IMR-90 (cell line): ENCODE data around the gene MCF2L2. TPM values are rescaled to one million over a fixed set of nuclear protein-coding genes. Genes with fewer than 3 reads are reported as not detected.

Experiments
- ATAC-seq: fragments of 200-7000 bp; cut with Tn5 transposase; 2 replicates; pipeline ENCODE4 v1.9.1; 2020; ENCODE audit warnings: low read depth, mild to moderate bottlenecking, moderate library complexity
- BruUV-seq: library from RNA; stranded (reverse); fragments of 400-500 nt; replicated peaks from 2 replicates; lab custom pipeline; 2021; lab: Mats Ljungman, UMichigan
- CTCF ChIA-PET: fragments of 300-600 bp; formaldehyde crosslinking; extraction: SDS; loops from one replicate; lab custom pipeline; 2021; ENCODE audit warnings: antibody characterized with exemption; lab: Yijun Ruan, JAX
- POLR2A ChIA-PET: fragments of 300-600 bp; sonication (Branson Sonifier 250); formaldehyde crosslinking; loops from one replicate; lab custom pipeline; 2022; ENCODE audit warnings: antibody characterized with exemption; ENCODE audit not compliant: unreplicated experiment; lab: Charles Lee
- DNase-seq: peaks from one replicate; pipeline ENCODE4 v3.0.0; 2013
- H2AFZ ChIP-seq: replicated peaks from 2 replicates; pipeline ENCODE3; 2013; ENCODE audit warnings: low read length, mild to moderate bottlenecking; ENCODE audit not compliant: poor library complexity
- H2AK5ac ChIP-seq: 2 replicates; pipeline ENCODE4 v1.6.1; 2013; ENCODE audit warnings: low read depth, low read length, inconsistent platforms
- H2AK9ac ChIP-seq: replicated peaks from 2 replicates; pipeline ENCODE3; 2013; ENCODE audit warnings: mild to moderate bottlenecking, low read depth, low read length, moderate library complexity; ENCODE audit not compliant: poor library complexity
- H2BK120ac ChIP-seq: 2 replicates; pipeline ENCODE4 v1.6.1; 2013; ENCODE audit warnings: low read depth, low read length, inconsistent platforms
- H2BK15ac ChIP-seq: 3 replicates; pipeline ENCODE4 v1.6.1; 2013; ENCODE audit warnings: low read depth, low read length, inconsistent platforms
- H2BK20ac ChIP-seq: 2 replicates; pipeline ENCODE4 v1.6.1; 2013; ENCODE audit warnings: low read depth, mild to moderate bottlenecking, inconsistent platforms, low read length, moderate library complexity
- H2BK5ac ChIP-seq: 2 replicates; pipeline ENCODE4 v1.6.1; 2013; ENCODE audit warnings: mild to moderate bottlenecking, low read depth, low read length, inconsistent platforms; ENCODE audit not compliant: poor library complexity, severe bottlenecking
- H3K14ac ChIP-seq: replicated peaks from 2 replicates; pipeline ENCODE4 v1.6.1; 2013; ENCODE audit warnings: low read depth, low read length, inconsistent platforms
- H3K18ac ChIP-seq: 2 replicates; pipeline ENCODE4 v1.6.1; 2013; ENCODE audit warnings: low read depth, low read length, control low read depth
- H3K23ac ChIP-seq: 2 replicates; pipeline ENCODE4 v1.6.1; 2013; ENCODE audit warnings: low read depth, low read length, inconsistent platforms
- H3K27ac ChIP-seq: 2 replicates; pipeline ENCODE4 v1.5.1; 2013; ENCODE audit warnings: mild to moderate bottlenecking, control low read depth, low read length; ENCODE audit not compliant: insufficient read depth
- H3K27me3 ChIP-seq: 2 replicates; pipeline ENCODE4 v1.6.1; 2013; ENCODE audit warnings: low read length; ENCODE audit not compliant: control insufficient read depth, insufficient read depth
- H3K36me3 ChIP-seq: 2 replicates; pipeline ENCODE4 v1.6.1; 2013; ENCODE audit warnings: low read length, mixed read lengths; ENCODE audit not compliant: control insufficient read depth, insufficient read depth
- H3K4ac ChIP-seq: 2 replicates; pipeline ENCODE4 v1.6.1; 2013; ENCODE audit warnings: low read depth, low read length, inconsistent platforms
- H3K4me1 ChIP-seq: 2 replicates; pipeline ENCODE4 v1.6.1; 2013; ENCODE audit warnings: low read length, mixed read lengths; ENCODE audit not compliant: control insufficient read depth, insufficient read depth
- H3K4me2 ChIP-seq: 2 replicates; pipeline ENCODE4 v1.6.1; 2013; ENCODE audit warnings: low read depth, mild to moderate bottlenecking, control low read depth, low read length, moderate library complexity
- H3K4me3 ChIP-seq: 2 replicates; pipeline ENCODE4 v1.5.1; 2013; ENCODE audit warnings: low read depth, mild to moderate bottlenecking, control low read depth, low read length, moderate library complexity; ENCODE audit not compliant: insufficient read depth
- H3K56ac ChIP-seq: 2 replicates; pipeline ENCODE4 v1.6.1; 2013; ENCODE audit warnings: low read length, inconsistent platforms; ENCODE audit not compliant: insufficient read depth; ENCODE audit errors: extremely low read depth
- H3K79me1 ChIP-seq, 2 experiments: 2 replicates each; pipeline ENCODE4 v1.6.1; 2013; ENCODE audit warnings: low read length in 2 of 2, inconsistent platforms in 1 of 2, low read depth in 1 of 2
- H3K9ac ChIP-seq: 2 replicates; pipeline ENCODE4 v1.6.1; 2013; ENCODE audit warnings: low read depth, low read length, control low read depth
- H3K9me1 ChIP-seq: 2 replicates; pipeline ENCODE4 v1.6.1; 2013; ENCODE audit warnings: low read length, inconsistent platforms; ENCODE audit not compliant: insufficient read depth
- H3K9me3 ChIP-seq: 2 replicates; pipeline ENCODE4 v1.6.1; 2013; ENCODE audit warnings: low read length; ENCODE audit not compliant: control insufficient read depth, insufficient read depth
- H4K20me1 ChIP-seq: 2 replicates; pipeline ENCODE4 v1.6.1; 2013; ENCODE audit warnings: low read length, inconsistent platforms; ENCODE audit not compliant: insufficient read depth
- H4K5ac ChIP-seq: 2 replicates; pipeline ENCODE4 v1.6.1; 2013; ENCODE audit warnings: mild to moderate bottlenecking, low read depth, low read length, control low read depth
- H4K8ac ChIP-seq, 2 experiments: 2 replicates each; pipeline ENCODE4 v1.6.1; 2013; ENCODE audit warnings: low read depth in 2 of 2, low read length in 2 of 2, control low read depth in 1 of 2, inconsistent platforms in 1 of 2
- H4K91ac ChIP-seq: 2 replicates; pipeline ENCODE4 v1.6.1; 2013; ENCODE audit warnings: low read depth, low read length, inconsistent platforms; ENCODE audit not compliant: insufficient read depth
- CEBPB ChIP-seq: IDR thresholded peaks from 2 replicates; pipeline ENCODE4 v1.6.1; 2012; ENCODE audit warnings: low read depth, low read length, improper control_type of control experiment
- CHD1 ChIP-seq: IDR thresholded peaks from 2 replicates; pipeline ENCODE4 v1.6.1; 2012; ENCODE audit warnings: low read depth, low read length, improper control_type of control experiment
- FOS ChIP-seq: fragments of 150-350 bp; IDR thresholded peaks from 2 replicates; pipeline ENCODE4 v1.6.1; 2016; ENCODE audit warnings: low read depth, low read length
- SMC3 ChIP-seq: fragments of 150-350 bp; IDR thresholded peaks from 2 replicates; pipeline ENCODE4 v1.6.1; 2016; ENCODE audit warnings: low read depth, mild to moderate bottlenecking, antibody characterized with exemption, low read length, moderate library complexity
- WGBS, 2 experiments: methylation state at CpG; one replicate each; pipeline versions ENCODE4 v1.1.5 to v1.1.7; 2013; ENCODE audit warnings: missing lambda C conversion rate in 2 of 2; ENCODE audit not compliant: insufficient read length in 1 of 2; ENCODE audit errors: extremely low coverage in 2 of 2; 5-methylcytosine and 5-hydroxymethylcytosine counted together
- dilution Hi-C: fragments of 300-500 bp; cut with HindIII; formaldehyde crosslinking; loops from one replicate; pipeline ENCODE4 v1.14.3; 2018; ENCODE audit warnings: low sequenced_read_pairs; ENCODE audit not compliant: unreplicated experiment
- in situ Hi-C: fragments of 300-500 bp; cut with MboI; formaldehyde crosslinking; loops from 3 replicates; pipeline ENCODE4 v1.14.3; 2019; ENCODE audit warnings: low sequenced_read_pairs, inconsistent platforms, mixed read lengths
- intact Hi-C: fragments of 100-400 bp; cut with micrococcal nuclease; formaldehyde crosslinking; loops from 2 replicates; pipeline ENCODE4 v1.10.0; 2022
- polyA plus RNA-seq, 3 experiments: library from polyadenylated mRNA; depleted of rRNA; stranded (reverse); fragments of >200 nt; gene quantifications; 2 replicates each; pipeline ENCODE4 v1.2.3, GENCODE V29; 2012; ENCODE audit warnings: low replicate concordance in 1 of 3
- total RNA-seq: library from RNA; depleted of rRNA; stranded (reverse); fragments of >200 nt; gene quantifications from 2 replicates; pipeline ENCODE4 v1.2.3, GENCODE V29; 2012

The MCF2L2 gene
- total and polyA plus RNA-seq, 2 of the 4 experiments (the other 2 are of a cell fraction): under 0.01 TPM; not detected in 1

DNA sequence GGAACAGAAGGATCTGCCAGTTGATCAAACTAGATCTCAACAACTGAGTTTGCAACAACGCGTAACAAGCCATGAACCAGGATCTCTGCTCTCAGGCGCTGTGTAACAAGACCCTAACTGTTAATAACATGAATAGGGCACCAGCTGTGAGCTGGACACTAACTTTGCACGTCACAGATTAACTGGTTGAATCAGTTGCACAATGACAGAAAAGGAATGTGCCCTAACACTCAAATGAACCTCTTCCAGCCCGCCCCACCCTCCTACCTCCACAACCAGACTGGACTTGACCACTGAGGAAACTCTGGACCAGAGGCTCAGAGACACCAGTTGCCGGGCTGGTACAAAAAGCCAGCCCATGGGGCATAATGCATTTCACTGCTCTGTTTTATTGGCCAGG is 34.3 kb downstream of the MCF2L2 start:
- intact Hi-C loops (no loop called here), dilution Hi-C loops (no loop called here), in situ Hi-C loops (loop anchor here (25.0 kb wide), 2 partner anchors 482 to 682 kb away; no protein-coding TSS in a partner anchor)
- Histone ChIP-seq H3K27ac (no peak overlapping the region), H3K4me3 (no peak overlapping the region), H3K27me3 (peaks cover 34% of the 10 kb centered on the region), H4K91ac (no peak overlapping the region), H4K8ac (no peak overlapping the region), H4K5ac (no peak overlapping the region), H2BK120ac (no peak overlapping the region), H2BK20ac (no peak overlapping the region), H4K20me1 (no peaks in the 10 kb centered on the region), H3K9me1 (no peaks in the 10 kb centered on the region), H3K36me3 (no peaks in the 10 kb centered on the region), H3K9me3 (no peaks in the 10 kb centered on the region), H2AK5ac (no peak overlapping the region), H3K4me2 (no peak overlapping the region), H3K23ac (no peak overlapping the region), H3K56ac (no peak overlapping the region), H3K14ac (no peak overlapping the region), H3K18ac (no peak overlapping the region), H3K9ac (no peak overlapping the region), H2AK9ac (no peak overlapping the region), H3K4ac (no peak overlapping the region), H2AFZ (no peak overlapping the region), H2BK15ac (no peak overlapping the region), H2BK5ac (no peak overlapping the region), H3K79me1 (no peaks in the 10 kb centered on the region), H3K4me1 (no peaks in the 10 kb centered on the region)
- WGBS, 2 experiments: 66% methylated on average over 4 of the region's 6 CpGs; no CpG with 5 or more reads in 1 of the 2 experiments
- peak; percentile 27; the same call in 1 of the 2 replicates for TF ChIP-seq CEBPB
- TF ChIP-seq CHD1: no peak
- no peak for TF ChIP-seq SMC3
- TF ChIP-seq FOS: no peak
- ChIA-PET CTCF (no interaction called here), POLR2A (no interaction called here)
- ATAC-seq: no peak
- no peak for DNase-seq
- BruUV-seq: no TSS peak
